ENCODE results near the gene ZNF629. TPM values are rescaled to one million over a fixed set of nuclear protein-coding genes. Genes with fewer than 3 reads are reported as not detected.
"Not testable (repeated sequence)": the region's sequence is repeated elsewhere in the genome, so short reads cannot be mapped to it uniquely, and the experiment has no call there.

ZNF629 gene
- total RNA-seq, 4 donors from 2014 or later: 12.3 to 16.5 (median 14.5) TPM

- no peak overlapping the region for H3K4me3 ChIP-seq
- no CpG with 5 or more reads among the region's 34 CpGs for WGBS, 2 donors (ENCODE audit: low coverage in 1 of 2)
- no peaks in the 10 kb centered on the region for H3K9me3 ChIP-seq
- H3K27ac ChIP-seq: no peak overlapping the region
- no peak for TF ChIP-seq EP300 (IDR thresholded peaks at IDR 0.05)
- no peak for TF ChIP-seq CTCF (IDR thresholded peaks at IDR 0.05)
- no peak for TF ChIP-seq POLR2AphosphoS5 (IDR thresholded peaks at IDR 0.05)
- no peak for TF ChIP-seq POLR2A (IDR thresholded peaks at IDR 0.05)
- no peaks in the 10 kb centered on the region for H3K36me3 ChIP-seq
- ATAC-seq: no peak
- H3K27me3 ChIP-seq: no peaks in the 10 kb centered on the region
- no peaks in the 10 kb centered on the region for H3K4me1 ChIP-seq
Observed at GRCh38 chr16:30820952-30821421, 34.0 kb upstream of the ZNF629 start.

GRCh38 chr16:30816769-30817168 lies 29.8 kb upstream of the ZNF629 start:
- ATAC-seq: no peak

GRCh38 chr16:30813821-30814189 lies 26.8 kb upstream of the ZNF629 start:
- no peaks in the 10 kb centered on the region for H3K27me3 ChIP-seq
- peak overlapping the region; percentile 31 to 53 for H3K4me3 ChIP-seq
- no peak for TF ChIP-seq POLR2AphosphoS5 (IDR thresholded peaks at IDR 0.05)
- TF ChIP-seq POLR2A (IDR thresholded peaks at IDR 0.05): no peak
- TF ChIP-seq CTCF (IDR thresholded peaks at IDR 0.05): no peak
- TF ChIP-seq EP300 (IDR thresholded peaks at IDR 0.05): no peak
- peak overlapping the region; percentile 11 to 86 (median 81) for H3K27ac ChIP-seq
- no peaks in the 10 kb centered on the region for H3K9me3 ChIP-seq
- peak; percentile 14 for ATAC-seq
- 80 to 83% methylated on average over 3 of the region's 3 CpGs for WGBS, 2 donors (ENCODE audit: low coverage in 1 of 2)
- no peaks in the 10 kb centered on the region for H3K36me3 ChIP-seq
- H3K4me1 ChIP-seq: peaks cover 0 to 18% (median 6%) of the 10 kb centered on the region in 3 donors

More at GRCh38 chr16:30816769-30817168, 29.8 kb upstream of the ZNF629 start:
- H3K36me3 ChIP-seq: no peaks in the 10 kb centered on the region
- 38 to 60% methylated on average over 1 to 2 of the region's 2 CpGs for WGBS, 2 donors (ENCODE audit: low coverage in 1 of 2)
- TF ChIP-seq POLR2A (IDR thresholded peaks at IDR 0.05): no peak
- TF ChIP-seq EP300 (IDR thresholded peaks at IDR 0.05): no peak
- peaks cover 0 to 18% (median 6%) of the 10 kb centered on the region in 3 donors for H3K4me1 ChIP-seq
- H3K9me3 ChIP-seq: no peaks in the 10 kb centered on the region
- no peaks in the 10 kb centered on the region for H3K27me3 ChIP-seq
- H3K27ac ChIP-seq: no peak overlapping the region
- no peak overlapping the region for H3K4me3 ChIP-seq

- H3K27ac ChIP-seq, ATAC-seq, H3K9me3 ChIP-seq, H3K27me3 ChIP-seq, H3K4me3 ChIP-seq, H3K36me3 ChIP-seq: not testable (repeated sequence)
- 80 to 94% methylated on average over 2 of the region's 5 CpGs for WGBS, 2 donors (ENCODE audit: low coverage in 1 of 2)
- H3K4me1 ChIP-seq: peaks cover 0 to 38% (median 16%) of the 10 kb centered on the region in 3 donors
Observed at GRCh38 chr16:30809675-30810074, 22.7 kb upstream of the ZNF629 start.

- H3K9me3 ChIP-seq, H3K27me3 ChIP-seq, H3K27ac ChIP-seq, ATAC-seq, H3K36me3 ChIP-seq, H3K4me3 ChIP-seq: not testable (repeated sequence)
- WGBS, 2 donors (ENCODE audit: low coverage in 1 of 2): 67 to 80% methylated on average over 1 to 3 of the region's 5 CpGs
- H3K4me1 ChIP-seq: peaks cover 0 to 32% (median 15%) of the 10 kb centered on the region in 3 donors
Observed at GRCh38 chr16:30808890-30809426, 22.0 kb upstream of the ZNF629 start.

- Histone ChIP-seq H3K4me3 (no peak overlapping the region), H3K4me1 (peaks cover 0 to 24% (median 11%) of the 10 kb centered on the region in 3 donors), H3K27ac (no peak overlapping the region), H3K9me3 (no peaks in the 10 kb centered on the region), H3K36me3 (no peaks in the 10 kb centered on the region), H3K27me3 (no peaks in the 10 kb centered on the region)
- TF ChIP-seq POLR2AphosphoS5 (IDR thresholded peaks at IDR 0.05) (no peak), POLR2A (IDR thresholded peaks at IDR 0.05) (no peak), CTCF (IDR thresholded peaks at IDR 0.05) (no peak), EP300 (IDR thresholded peaks at IDR 0.05) (no peak)
- 76 to 100% methylated on average over 1 to 3 of the region's 5 CpGs for WGBS, 2 donors (ENCODE audit: low coverage in 1 of 2)
- no peak for ATAC-seq
Observed at GRCh38 chr16:30808146-30808545, 21.1 kb upstream of the ZNF629 start.

Data from gastroesophageal sphincter (tissue), 4 donors.